ENCODE measurements around the gene ESYT1.
A peak's percentile ranks its signal among the peaks of the same experiment; 100 is the strongest.

ESYT1 gene

GRCh38 chr12:56152132-56152755 is 24.2 kb downstream of the ESYT1 start, which contains the start of gene MYL6B:
TSS of gene MYL6B (plus strand) at chr12:56152587. CDS start at chr12:56153919, 1,332 bp downstream.
- Histone ChIP-seq H3K27me3 (ENCODE audit: insufficient read depth, low read length, poor library complexity) (no peaks in the 10 kb centered on the region), H3K4me3 (ENCODE audit: low read depth in 1 of 2, low read length in 2 of 2) (peak within 1 kb of the TSS; percentile 82 to 97), H3K36me3 (ENCODE audit: insufficient read depth, low read length) (peaks cover 20% of the 10 kb centered on the region), H3K27ac (ENCODE audit: low read length) (peak within 1 kb of the TSS; percentile 93), H2AFZ (ENCODE audit: low read depth, low read length) (peak within 1 kb of the TSS; percentile 79), H3K79me2 (ENCODE audit: insufficient read depth, low read length) (peaks cover 39% of the 10 kb centered on the region), H3K4me2 (ENCODE audit: insufficient read depth, low read length) (peak within 1 kb of the TSS; percentile 99), H3K4me1 (ENCODE audit: insufficient read depth, low read length) (peaks cover 47% of the 10 kb centered on the region), H3K9me3 (ENCODE audit: insufficient read depth, low read length, severe bottlenecking) (no peaks in the 10 kb centered on the region), H4K20me1 (ENCODE audit: insufficient read depth, low read length) (no peaks in the 10 kb centered on the region), H3K9ac (ENCODE audit: low read depth, low read length) (peak within 1 kb of the TSS; percentile 89)
- DNase-seq = peak; percentile 95
- peak; percentile 91 for ATAC-seq (ENCODE audit: insufficient read depth, low read depth)
- no peak for TF ChIP-seq EZH2 (IDR thresholded peaks at IDR 0.05; ENCODE audit: borderline replicate concordance, low read depth, low read length, severe bottlenecking)
- no peak for TF ChIP-seq CTCF (IDR thresholded peaks at IDR 0.05; ENCODE audit: borderline replicate concordance, extremely low read depth, low read length, poor library complexity, severe bottlenecking)

GRCh38 chr12:56152756-56153677 is 24.9 kb downstream of the ESYT1 start:
- H3K9me3 ChIP-seq (ENCODE audit: insufficient read depth, low read length, severe bottlenecking) = no peaks in the 10 kb centered on the region
- no peak for DNase-seq
- TF ChIP-seq CTCF (IDR thresholded peaks at IDR 0.05; ENCODE audit: borderline replicate concordance, extremely low read depth, low read length, poor library complexity, severe bottlenecking) = no peak
- TF ChIP-seq EZH2 (IDR thresholded peaks at IDR 0.05; ENCODE audit: borderline replicate concordance, low read depth, low read length, severe bottlenecking) = no peak
- peak overlapping the region; percentile 82 to 97 for H3K4me3 ChIP-seq (ENCODE audit: low read depth in 1 of 2, low read length in 2 of 2)
- H2AFZ ChIP-seq (ENCODE audit: low read depth, low read length) = peak overlapping the region; percentile 79
- H3K36me3 ChIP-seq (ENCODE audit: insufficient read depth, low read length) = peaks cover 20% of the 10 kb centered on the region
- peak overlapping the region; percentile 89 for H3K9ac ChIP-seq (ENCODE audit: low read depth, low read length)
- H4K20me1 ChIP-seq (ENCODE audit: insufficient read depth, low read length) = no peaks in the 10 kb centered on the region
- peak overlapping the region; percentile 93 for H3K27ac ChIP-seq (ENCODE audit: low read length)
- peaks cover 44% of the 10 kb centered on the region for H3K79me2 ChIP-seq (ENCODE audit: insufficient read depth, low read length)
- H3K4me2 ChIP-seq (ENCODE audit: insufficient read depth, low read length) = peak overlapping the region; percentile 99
- ATAC-seq (ENCODE audit: insufficient read depth, low read depth) = no peak; the same call in 1 of the 3 replicates
- H3K4me1 ChIP-seq (ENCODE audit: insufficient read depth, low read length) = peaks cover 52% of the 10 kb centered on the region
- no peaks in the 10 kb centered on the region for H3K27me3 ChIP-seq (ENCODE audit: insufficient read depth, low read length, poor library complexity)

GRCh38 chr12:56153678-56154065 is 25.6 kb downstream of the ESYT1 start:
- peaks cover 20% of the 10 kb centered on the region for H3K36me3 ChIP-seq (ENCODE audit: insufficient read depth, low read length)
- peak overlapping the region in 1 of 2 experiments; percentile 82; a peak in 2 of 4 replicates for H3K4me3 ChIP-seq (ENCODE audit: low read depth in 1 of 2, low read length in 2 of 2)
- peaks cover 50% of the 10 kb centered on the region for H3K79me2 ChIP-seq (ENCODE audit: insufficient read depth, low read length)
- H3K4me2 ChIP-seq (ENCODE audit: insufficient read depth, low read length) = peak overlapping the region; percentile 99
- H3K9me3 ChIP-seq (ENCODE audit: insufficient read depth, low read length, severe bottlenecking) = no peaks in the 10 kb centered on the region
- H3K27ac ChIP-seq (ENCODE audit: low read length) = peak overlapping the region; percentile 93
- TF ChIP-seq CTCF (IDR thresholded peaks at IDR 0.05; ENCODE audit: borderline replicate concordance, extremely low read depth, low read length, poor library complexity, severe bottlenecking) (no peak), EZH2 (IDR thresholded peaks at IDR 0.05; ENCODE audit: borderline replicate concordance, low read depth, low read length, severe bottlenecking) (no peak)
- ATAC-seq (ENCODE audit: insufficient read depth, low read depth) (no peak), DNase-seq (no peak)
- H2AFZ ChIP-seq (ENCODE audit: low read depth, low read length) = no peak overlapping the region
- H3K4me1 ChIP-seq (ENCODE audit: insufficient read depth, low read length) = peaks cover 52% of the 10 kb centered on the region
- peak overlapping the region; percentile 89 for H3K9ac ChIP-seq (ENCODE audit: low read depth, low read length)
- H3K27me3 ChIP-seq (ENCODE audit: insufficient read depth, low read length, poor library complexity) = no peaks in the 10 kb centered on the region
- no peaks in the 10 kb centered on the region for H4K20me1 ChIP-seq (ENCODE audit: insufficient read depth, low read length)

All from DND-41 (cell line).